HG03108 (cell line): Measurements from ENCODE around the gene FGR.
"Not testable (repeated sequence)": the region's sequence is repeated elsewhere in the genome, so short reads cannot be mapped to it uniquely, and the experiment has no call there.

ENCODE experiments used
- ATAC-seq: cut with Tn5 transposase; IDR thresholded peaks from one replicate; pipeline ENCODE4 v1.9.1; 2021; ENCODE audit warnings: moderate library complexity; ENCODE audit not compliant: unreplicated experiment

Gene FGR

GRCh38 chr1:27634985-27635367 is at the start of gene FGR:
Gene FGR, minus strand, starts transcription at chr1:27635185. Its CDS starts 11,269 bp downstream, at chr1:27623916.
- no peak for ATAC-seq

GRCh38 chr1:27684176-27684575 is 49.2 kb upstream of the FGR start:
- ATAC-seq, result no peak

DNA sequence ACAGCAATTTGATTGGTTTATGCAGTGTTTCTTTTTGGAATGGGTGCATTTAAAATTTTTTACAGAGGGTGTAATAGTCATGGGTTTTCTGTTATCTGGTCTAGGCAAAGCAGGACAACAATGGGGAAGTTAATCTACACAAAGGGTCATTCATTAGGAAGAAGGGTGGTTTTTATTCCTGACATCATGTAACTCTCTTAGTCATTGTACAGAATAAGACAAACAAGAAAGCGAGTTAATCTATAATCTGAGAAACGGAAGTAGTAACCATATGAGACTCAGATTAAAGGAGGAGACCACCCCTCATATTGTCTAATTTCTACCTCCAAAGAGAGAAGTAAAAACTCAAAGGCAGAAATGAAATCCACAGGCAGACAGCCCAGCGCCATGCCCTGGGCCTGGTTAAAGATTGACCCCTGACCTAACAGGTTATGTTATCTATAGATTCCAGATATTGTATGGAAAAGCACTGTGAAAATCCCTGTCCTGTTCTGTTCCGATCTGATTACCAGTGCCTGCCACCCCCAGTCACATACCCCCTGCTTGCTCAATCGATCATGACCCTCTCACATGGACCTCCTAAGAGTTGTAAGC is 47.5 kb upstream of the FGR start:
- no peak for ATAC-seq

- not testable (repeated sequence) for ATAC-seq
Measured at GRCh38 chr1:27681580-27681979, 46.6 kb upstream of the FGR start.

- ATAC-seq, result not testable (repeated sequence)
Measured at GRCh38 chr1:27680225-27680791, 45.3 kb upstream of the FGR start.

- no peak for ATAC-seq
Measured at GRCh38 chr1:27678747-27679146, 43.8 kb upstream of the FGR start.

- no peak for ATAC-seq
Measured at GRCh38 chr1:27676410-27676809, 41.4 kb upstream of the FGR start.

- ATAC-seq, result no peak
Measured at GRCh38 chr1:27672750-27673112, 37.7 kb upstream of the FGR start.

- ATAC-seq, result peak; percentile 80
Measured at GRCh38 chr1:27671964-27672749, 37.2 kb upstream of the FGR start, which contains the start of gene IFI6. Gene IFI6, minus strand, starts transcription at chr1:27672192. Its CDS starts 2,878 bp downstream, at chr1:27669314.

GRCh38 chr1:27669876-27670275 is 34.9 kb upstream of the FGR start:
- ATAC-seq, result no peak

- ATAC-seq, result no peak
Measured at GRCh38 chr1:27668808-27669723, 34.1 kb upstream of the FGR start.

DNA sequence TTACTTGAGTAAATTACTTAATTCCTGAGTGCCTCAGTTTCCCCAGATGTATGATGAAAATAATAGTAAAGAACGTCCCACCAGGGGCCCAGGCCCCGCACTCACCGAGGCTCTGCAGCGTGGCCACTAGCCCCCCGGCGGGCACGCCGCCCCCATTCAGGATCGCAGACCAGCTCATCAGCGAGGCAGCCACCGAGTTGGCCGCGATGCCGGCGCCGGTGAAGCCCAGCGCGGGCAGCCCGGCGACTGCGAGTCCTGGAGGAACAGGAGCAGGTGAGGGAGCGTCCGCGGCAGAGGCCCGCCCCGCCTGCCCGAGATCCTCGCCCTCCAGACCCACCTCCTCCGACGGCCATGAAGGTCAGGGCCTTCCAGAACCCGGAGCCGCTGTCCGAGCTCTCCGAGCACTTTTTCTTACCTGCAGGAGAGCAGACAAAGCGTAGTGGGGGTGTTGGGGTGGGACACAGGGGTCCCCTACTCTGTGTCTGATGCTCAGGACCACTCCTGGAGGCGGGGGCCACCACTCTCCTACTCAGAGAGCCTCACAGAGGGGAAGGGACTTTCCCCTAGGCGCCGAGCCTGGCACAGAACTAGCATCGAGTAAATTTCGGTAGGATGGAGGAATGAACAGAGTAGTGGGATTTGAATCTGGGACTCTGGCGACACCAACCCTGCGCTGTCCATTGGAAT is 33.3 kb upstream of the FGR start:
- no peak for ATAC-seq

DNA sequence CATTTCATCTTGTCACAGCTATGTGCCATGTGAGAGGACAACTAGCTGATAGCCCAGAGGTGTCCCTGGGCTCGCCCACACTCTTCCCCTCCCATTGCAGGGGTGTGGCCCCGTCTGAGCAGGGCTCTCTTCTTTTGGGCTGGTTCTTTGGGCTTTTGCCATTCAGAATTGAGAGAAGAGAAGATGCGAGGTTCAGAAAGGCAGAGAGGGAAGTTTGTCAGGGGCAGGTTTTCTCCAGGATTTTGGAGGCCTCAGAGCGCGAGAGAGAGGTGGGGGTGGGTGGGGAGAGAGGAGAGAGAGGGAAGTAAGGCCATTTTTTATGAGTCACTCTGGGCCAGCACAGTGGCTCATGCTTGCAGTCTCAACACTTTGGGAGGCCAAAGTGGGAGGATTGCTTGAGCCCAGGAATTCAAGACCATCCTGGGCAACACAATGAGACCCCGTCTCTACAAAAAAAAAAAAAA is 31.8 kb upstream of the FGR start:
- no peak for ATAC-seq

GRCh38 chr1:27666294-27666693 is 31.3 kb upstream of the FGR start:
- no peak for ATAC-seq

DNA sequence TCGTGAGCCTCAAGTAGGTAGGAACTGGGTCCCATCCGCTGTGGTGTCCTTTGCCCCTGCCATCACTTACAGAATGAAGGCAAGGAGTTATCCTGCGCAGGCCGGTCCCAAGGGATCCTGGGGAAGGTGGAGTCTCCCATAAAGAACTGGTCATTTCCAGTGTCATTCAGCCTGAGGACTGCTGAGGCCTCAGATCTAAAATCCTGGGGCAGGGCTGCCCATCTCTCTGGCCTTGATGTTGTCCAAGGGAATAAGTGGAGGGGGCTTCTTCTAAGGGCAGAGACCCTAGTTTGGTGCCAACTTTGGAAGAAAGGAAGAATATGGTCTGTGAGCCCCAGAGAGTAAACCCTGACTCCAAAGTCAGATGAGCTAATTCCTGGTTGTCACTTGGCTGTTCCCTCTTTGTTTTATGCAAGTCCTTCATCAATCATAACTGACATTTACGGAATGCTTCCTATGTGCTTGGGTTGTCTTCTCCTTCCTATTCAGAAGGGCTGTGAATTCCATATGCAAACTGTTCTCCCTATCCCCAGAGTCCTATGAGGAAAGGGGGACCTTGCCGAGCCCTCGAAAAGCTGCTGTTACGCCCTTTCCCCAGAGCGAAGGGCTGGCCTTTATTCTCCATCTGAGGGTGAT is 30.1 kb upstream of the FGR start:
- no peak for ATAC-seq

DNA sequence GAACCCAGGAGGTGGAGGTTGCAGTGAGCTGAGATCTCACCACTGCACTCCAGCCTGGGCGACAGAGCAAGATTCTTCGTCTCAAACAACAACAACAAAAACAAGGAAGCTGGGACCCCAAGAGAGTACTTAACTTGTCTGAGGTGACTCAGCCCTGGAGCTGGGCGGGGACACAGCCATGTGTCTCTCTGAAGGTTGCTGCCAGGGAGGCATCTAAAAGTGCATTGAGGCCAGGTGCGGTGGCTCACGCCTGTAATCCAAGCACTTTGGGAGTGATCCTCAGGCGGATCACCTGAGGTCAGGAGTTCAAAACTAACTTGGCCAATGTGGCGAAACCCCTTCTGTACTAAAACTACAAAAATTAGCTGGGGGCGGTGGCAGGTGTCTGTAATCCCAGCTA is 29.3 kb upstream of the FGR start:
- ATAC-seq, result no peak

DNA sequence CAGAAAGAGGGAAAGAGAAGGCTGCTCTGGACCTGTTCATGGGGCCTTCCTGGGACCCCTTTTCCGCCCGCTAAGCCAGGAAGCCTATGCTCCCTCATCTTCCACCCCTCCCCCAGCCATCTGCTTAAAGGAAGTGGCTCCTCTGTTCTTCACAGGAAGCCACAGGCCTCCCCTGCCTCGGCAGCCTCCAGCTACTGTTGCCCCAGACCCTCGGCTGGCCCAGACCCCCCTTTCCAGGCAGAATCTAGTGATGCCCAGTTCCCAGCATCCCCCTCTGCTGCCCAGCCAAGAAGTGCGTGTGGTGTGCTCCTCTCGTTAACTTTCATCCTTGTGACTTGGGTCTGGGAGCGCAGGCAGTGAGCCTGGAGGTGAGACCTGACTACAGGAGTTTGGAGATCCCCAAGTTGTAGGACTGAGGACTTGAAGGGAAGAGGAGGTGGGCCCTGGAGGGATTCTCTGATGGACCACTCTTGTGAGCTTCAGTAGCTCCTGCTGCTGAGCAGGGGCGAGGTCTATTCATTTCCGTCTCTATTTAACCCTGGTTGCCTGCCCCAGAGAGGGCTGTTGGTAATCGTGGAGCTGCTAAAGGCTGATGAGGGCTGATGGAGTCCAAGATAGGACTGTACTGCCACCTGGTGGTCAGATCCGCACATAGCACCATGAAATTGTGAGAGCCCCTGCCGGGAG is 27.9 kb upstream of the FGR start:
- no peak for ATAC-seq

DNA sequence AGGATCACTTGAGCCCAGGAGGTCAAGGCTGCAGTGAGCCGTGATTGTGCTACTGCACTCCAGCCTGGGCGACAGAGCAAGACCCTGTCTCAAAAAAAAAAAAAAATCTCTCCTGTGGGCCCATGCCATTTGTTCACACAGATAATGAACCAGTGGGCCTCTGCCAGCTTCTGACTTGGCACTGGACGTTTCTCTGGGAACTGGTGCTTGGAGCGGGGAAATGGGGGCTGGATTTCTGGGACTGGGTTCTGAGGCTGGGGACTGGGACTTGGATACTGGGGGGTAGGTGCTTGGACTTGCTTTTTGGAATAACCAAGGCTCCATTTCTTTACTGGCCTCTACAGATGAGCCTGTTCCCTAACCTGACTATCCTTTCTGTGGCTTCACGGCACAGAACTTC is 27.3 kb upstream of the FGR start:
- no peak for ATAC-seq

- no peak for ATAC-seq
Measured at GRCh38 chr1:27661412-27662075, 26.6 kb upstream of the FGR start.
